Bladder microvascular endothelial cell (primary cell): ENCODE measurements around the gene TSTD1. TPM values are rescaled to one million over a fixed set of nuclear protein-coding genes. Genes with fewer than 3 reads are reported as not detected.

ENCODE experiments used
- total RNA-seq: library from RNA; depleted of rRNA; stranded (reverse); fragments of >200 nt; gene quantifications from 2 replicates; pipeline ENCODE4 v1.2.3, GENCODE V29; 2014

TSTD1 gene
- total RNA-seq = 3.8 TPM in 1 of 2 replicates, not detected in the other

GRCh38 chr1:161038523-161039153 lies at the start of gene TSTD1:
Gene TSTD1 (minus strand): TSS chr1:161038964. CDS start chr1:161038889, 75 bp downstream.

GRCh38 chr1:161069731-161070270 lies 31.0 kb upstream of the TSTD1 start, which contains the start of gene ARHGAP30:
Gene ARHGAP30 (minus strand): TSS chr1:161069891. CDS start chr1:161069624, 267 bp downstream.

GRCh38 chr1:161045736-161046604 lies 7.2 kb upstream of the TSTD1 start, which contains the start of gene USF1:
Gene USF1 (minus strand): TSS chr1:161045977. CDS start chr1:161043275, 2,702 bp downstream.

GRCh38 chr1:161020509-161021164 lies 18.1 kb downstream of the TSTD1 start, which contains the start of gene F11R:
Gene F11R (minus strand): TSS chr1:161021152. CDS start chr1:161021073, 79 bp downstream.

Other genes with a start within 250 kb of the TSTD1 start
- not detected in 2 replicates for gene LY9, start 242.8 kb downstream of the TSTD1 start, total RNA-seq
- gene CD244, start 176.1 kb downstream of the TSTD1 start, total RNA-seq = not detected in 2 replicates
- gene ITLN1, start 153.8 kb downstream of the TSTD1 start, total RNA-seq = not detected in 2 replicates
- gene ITLN2, start 84.2 kb downstream of the TSTD1 start, total RNA-seq = not detected in 2 replicates
- gene F11R, start 17.8 kb downstream of the TSTD1 start, total RNA-seq = 84.2 and 331 TPM in 2 replicates
- gene USF1, start 7.0 kb upstream of the TSTD1 start, total RNA-seq = 104 and 119 TPM in 2 replicates
- gene ARHGAP30, start 30.9 kb upstream of the TSTD1 start, total RNA-seq = not detected in 2 replicates
- gene NECTIN4, start 50.6 kb upstream of the TSTD1 start, total RNA-seq = 0.31 and 0.32 TPM in 2 replicates
- 1.5 and 1.6 TPM in 2 replicates for gene KLHDC9, start 59.4 kb upstream of the TSTD1 start, total RNA-seq
- gene PFDN2, start 79.1 kb upstream of the TSTD1 start, total RNA-seq = 31.4 and 45.7 TPM in 2 replicates
- gene NIT1, start 79.1 kb upstream of the TSTD1 start, total RNA-seq = 10.8 and 12.5 TPM in 2 replicates
- 21.7 and 47.4 TPM in 2 replicates for gene DEDD, start 93.7 kb upstream of the TSTD1 start, total RNA-seq
- 119 and 137 TPM in 2 replicates for gene UFC1, start 115.0 kb upstream of the TSTD1 start, total RNA-seq
- 3.6 and 7.8 TPM in 2 replicates for gene USP21, start 120.5 kb upstream of the TSTD1 start, total RNA-seq
- 13.7 and 15.4 TPM in 2 replicates for gene PPOX, start 127.5 kb upstream of the TSTD1 start, total RNA-seq
- gene B4GALT3, start 138.5 kb upstream of the TSTD1 start, total RNA-seq = 16.0 and 29.8 TPM in 2 replicates
- gene ADAMTS4, start 160.1 kb upstream of the TSTD1 start, total RNA-seq = 9.7 and 9.9 TPM in 2 replicates
- gene NDUFS2, start 163.4 kb upstream of the TSTD1 start, total RNA-seq = 139 and 183 TPM in 2 replicates
- gene FCER1G, start 176.3 kb upstream of the TSTD1 start, total RNA-seq = 0.16 TPM in 1 of 2 replicates, not detected in the other
- gene APOA2, start 184.7 kb upstream of the TSTD1 start, total RNA-seq = not detected in 2 replicates
- gene TOMM40L, start 187.1 kb upstream of the TSTD1 start, total RNA-seq = 14.2 and 18.3 TPM in 2 replicates
- not detected in 2 replicates for gene NR1I3, start 199.2 kb upstream of the TSTD1 start, total RNA-seq
- gene PCP4L1, start 219.8 kb upstream of the TSTD1 start, total RNA-seq = not detected in 2 replicates